Upper lobe of right lung (tissue), 1 donor: ENCODE results near the gene CATSPERD. TPM values are rescaled to one million over a fixed set of nuclear protein-coding genes. Genes with fewer than 3 reads are reported as not detected.
"Not testable (repeated sequence)": the region's sequence is repeated elsewhere in the genome, so short reads cannot be mapped to it uniquely, and the experiment has no call there.

Experiments
- ATAC-seq: fragments of 200-7000 bp; cut with Tn5 transposase; one replicate; pipeline ENCODE4 v1.9.1; 2020; ENCODE audit warnings: mild to moderate bottlenecking, moderate library complexity
- DNase-seq: peaks from one replicate; pipeline ENCODE4 v3.0.0-alpha.2; 2020
- H3K27ac ChIP-seq: fragments of 200-600 bp; one replicate; pipeline ENCODE4 v1.8.0; 2022
- H3K27me3 ChIP-seq: fragments of 200-600 bp; one replicate; pipeline ENCODE4 v1.8.0; 2022; ENCODE audit warnings: mild to moderate bottlenecking
- H3K36me3 ChIP-seq: fragments of 200-600 bp; one replicate; pipeline ENCODE4 v1.8.0; 2022
- H3K4me1 ChIP-seq: fragments of 200-600 bp; one replicate; pipeline ENCODE4 v1.8.0; 2022
- H3K4me3 ChIP-seq: fragments of 200-600 bp; one replicate; pipeline ENCODE4 v1.8.0; 2022; ENCODE audit warnings: mild to moderate bottlenecking
- H3K9me3 ChIP-seq: fragments of 200-600 bp; one replicate; pipeline ENCODE4 v1.8.0; 2022
- CTCF ChIP-seq: fragments of 200-600 bp; IDR thresholded peaks from one replicate; pipeline ENCODE4 v1.8.0; 2022; ENCODE audit warnings: antibody characterized with exemption
- intact Hi-C: fragments of 100-400 bp; cut with DNase I; formaldehyde crosslinking; loops from one replicate; pipeline ENCODE4 v1.11.0; 2022
- total RNA-seq: library from RNA; stranded (reverse); fragmentation: NEBNext Ultra II Directional; extraction: Animal tissue kit (Norgen Biotek cat#: 25700); gene quantifications from one replicate; pipeline ENCODE4 v1.2.1, GENCODE V29; 2021
- donor health status: DM: no; HTN: yes; CAD: no; lungs with severe emphysema.

CATSPERD gene
- total RNA-seq, 1 donor from 2014 or later: not detected

GRCh38 chr19:5717215-5717935, 3.1 kb upstream of the CATSPERD start:
- Histone ChIP-seq H3K4me3 (no peak overlapping the region), H3K9me3 (no peaks in the 10 kb centered on the region), H3K4me1 (peaks cover 13% of the 10 kb centered on the region), H3K27me3 (no peaks in the 10 kb centered on the region), H3K36me3 (peaks cover 19% of the 10 kb centered on the region), H3K27ac (no peak overlapping the region)
- TF ChIP-seq CTCF: no peak
- intact Hi-C loops: no loop called here
- ATAC-seq: no peak
- no peak for DNase-seq

- DNase-seq (no peak), ATAC-seq (no peak)
- H3K27ac ChIP-seq: peak overlapping the region; percentile 97
- intact Hi-C loops: no loop called here
- H3K27me3 ChIP-seq: no peaks in the 10 kb centered on the region
- TF ChIP-seq CTCF: no peak
- peaks cover 13% of the 10 kb centered on the region for H3K4me1 ChIP-seq
- no peaks in the 10 kb centered on the region for H3K9me3 ChIP-seq
- H3K36me3 ChIP-seq: peaks cover 12% of the 10 kb centered on the region
- H3K4me3 ChIP-seq: peak overlapping the region; percentile 96
Measured at GRCh38 chr19:5718037-5718578, 2.3 kb upstream of the CATSPERD start.

GRCh38 chr19:5718579-5719273, 1.7 kb upstream of the CATSPERD start:
- no peak for TF ChIP-seq CTCF
- Histone ChIP-seq H3K27ac (peak overlapping the region; percentile 97), H3K9me3 (no peaks in the 10 kb centered on the region), H3K36me3 (peaks cover 6% of the 10 kb centered on the region), H3K27me3 (no peaks in the 10 kb centered on the region), H3K4me1 (peaks cover 13% of the 10 kb centered on the region), H3K4me3 (peak overlapping the region; percentile 96)
- intact Hi-C loops: no loop called here
- DNase-seq (no peak), ATAC-seq (no peak)

GRCh38 chr19:5719274-5719960, 1.0 kb upstream of the CATSPERD start:
- Histone ChIP-seq H3K4me1 (peaks cover 13% of the 10 kb centered on the region), H3K27me3 (no peaks in the 10 kb centered on the region), H3K4me3 (peak overlapping the region; percentile 96), H3K27ac (peak overlapping the region; percentile 97), H3K36me3 (no peaks in the 10 kb centered on the region), H3K9me3 (no peaks in the 10 kb centered on the region)
- intact Hi-C loops: no loop called here
- TF ChIP-seq CTCF: no peak
- ATAC-seq (no peak), DNase-seq (peak; percentile 72)

- Histone ChIP-seq H3K9me3 (peaks cover 7% of the 10 kb centered on the region), H3K36me3 (no peaks in the 10 kb centered on the region), H3K27me3 (no peaks in the 10 kb centered on the region), H3K4me1 (no peaks in the 10 kb centered on the region), H3K27ac (no peak overlapping the region), H3K4me3 (no peak overlapping the region)
- no peak for TF ChIP-seq CTCF
- intact Hi-C loops: no loop called here
- DNase-seq (no peak), ATAC-seq (no peak)
Measured at GRCh38 chr19:5727453-5728050, 7.1 kb downstream of the CATSPERD start.

GRCh38 chr19:5733172-5733571, 12.7 kb downstream of the CATSPERD start:
- H3K9me3 ChIP-seq, H3K27ac ChIP-seq, intact Hi-C loops, H3K27me3 ChIP-seq, ATAC-seq, DNase-seq, H3K4me3 ChIP-seq, H3K4me1 ChIP-seq, H3K36me3 ChIP-seq: not testable (repeated sequence)
